Eye (tissue), 1 donor: ENCODE results near the gene KLHL8.
A peak's percentile ranks its signal among the peaks of the same experiment; 100 is the strongest.
"Not testable (repeated sequence)": the region's sequence is repeated elsewhere in the genome, so short reads cannot be mapped to it uniquely, and the experiment has no call there.

ENCODE experiments used
- DNase-seq: peaks from one replicate; pipeline ENCODE4 v3.0.0-alpha.2; 2015

The KLHL8 gene

GRCh38 chr4:87171944-87172343 lies 48.5 kb downstream of the KLHL8 start:
- DNase-seq: no peak

DNA sequence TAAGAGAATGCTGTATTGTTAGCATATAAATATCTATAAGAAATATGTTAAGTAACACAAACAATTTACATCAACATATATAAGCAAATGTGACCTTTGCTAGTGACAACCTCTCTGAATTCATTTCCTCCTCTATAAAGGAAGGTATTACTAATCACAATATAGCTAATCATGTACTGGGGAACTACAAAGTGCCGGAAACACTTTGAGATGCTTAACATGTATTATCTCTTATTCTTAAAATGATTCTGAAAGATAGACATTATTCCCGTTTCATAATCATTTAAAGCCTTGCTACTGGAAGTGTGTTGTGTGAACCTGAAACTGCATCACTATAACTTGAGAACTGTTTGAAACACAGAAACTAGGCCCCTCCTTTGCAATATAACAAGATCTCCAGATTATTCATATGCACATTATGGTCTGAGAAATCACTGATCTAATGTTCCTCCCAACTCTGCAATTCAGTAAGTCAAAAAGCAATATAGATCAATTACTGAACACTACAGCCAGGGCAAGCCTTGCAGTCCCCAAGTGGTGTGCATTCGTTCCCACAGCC lies 54.0 kb downstream of the KLHL8 start:
- no peak for DNase-seq

GRCh38 chr4:87165892-87166291 lies 54.5 kb downstream of the KLHL8 start:
- no peak for DNase-seq

GRCh38 chr4:87153078-87153870 lies 67.1 kb downstream of the KLHL8 start:
- DNase-seq: no peak

GRCh38 chr4:87152310-87153041 lies 67.9 kb downstream of the KLHL8 start:
- DNase-seq: no peak

GRCh38 chr4:87151730-87152129 lies 68.7 kb downstream of the KLHL8 start:
- DNase-seq: no peak

- peak; percentile 95 for DNase-seq
Measured at GRCh38 chr4:87150498-87151261, 69.7 kb downstream of the KLHL8 start.

GRCh38 chr4:87147116-87147515 lies 73.3 kb downstream of the KLHL8 start:
- DNase-seq: no peak

GRCh38 chr4:87145934-87146333 lies 74.5 kb downstream of the KLHL8 start:
- DNase-seq: not testable (repeated sequence)

DNA sequence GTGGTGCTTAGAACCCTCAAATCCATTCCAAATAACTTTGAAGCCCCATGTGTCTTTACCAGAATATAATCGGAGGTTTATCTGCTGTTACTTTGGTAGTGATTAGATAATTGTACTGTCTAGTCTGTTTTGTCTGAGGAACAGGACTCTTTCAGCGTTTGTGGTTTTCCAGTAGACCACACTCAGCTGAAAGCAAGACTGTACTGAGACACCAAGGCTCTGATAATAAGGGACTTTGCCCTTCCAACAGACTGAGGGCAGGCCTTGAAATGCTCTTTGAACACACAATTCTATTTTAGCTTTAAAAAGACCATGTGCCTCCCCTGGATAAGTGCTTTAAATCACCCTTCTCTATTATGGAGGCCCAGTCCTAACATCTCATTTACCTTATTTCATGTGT lies 76.1 kb downstream of the KLHL8 start:
- no peak for DNase-seq

DNA sequence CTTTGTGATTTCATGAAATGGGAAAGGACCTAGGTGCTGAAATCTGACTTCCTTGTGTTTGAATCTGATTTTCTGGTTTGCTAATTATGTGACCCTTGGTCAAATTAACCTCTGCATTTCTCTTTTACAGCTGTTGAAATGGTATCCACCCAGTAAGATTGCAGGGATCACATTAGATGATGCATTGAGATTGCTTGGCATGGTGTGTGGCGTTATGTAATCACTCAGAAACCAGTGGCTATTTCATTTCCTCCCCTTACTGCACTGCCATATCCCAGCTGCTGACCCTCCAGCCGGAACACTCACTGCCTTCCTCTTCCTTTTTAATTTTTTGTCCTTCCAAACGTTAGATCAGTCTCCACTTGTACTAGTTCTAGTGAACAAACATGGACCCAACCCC lies 79.0 kb downstream of the KLHL8 start:
- DNase-seq: no peak

DNA sequence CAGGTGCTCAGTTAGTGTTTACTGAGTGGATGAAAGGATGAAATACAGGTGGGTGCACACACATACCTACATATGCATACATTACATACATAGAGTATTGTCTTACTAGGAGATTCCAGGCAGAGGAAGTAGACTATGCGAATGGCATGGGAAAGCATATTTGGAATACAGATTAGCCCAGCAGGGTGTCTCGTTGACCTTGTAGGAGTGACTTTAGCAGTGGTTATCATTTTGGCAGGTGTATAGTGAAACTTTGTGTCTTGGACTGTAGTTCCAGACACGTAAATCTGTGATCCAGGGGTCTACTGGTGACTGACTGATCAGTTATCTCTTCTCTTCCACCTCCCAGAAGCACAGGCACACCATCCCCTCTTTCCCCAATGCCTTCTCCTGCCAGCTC lies 86.3 kb downstream of the KLHL8 start:
- no peak for DNase-seq

GRCh38 chr4:87133183-87133582 lies 87.2 kb downstream of the KLHL8 start:
- DNase-seq: no peak

DNA sequence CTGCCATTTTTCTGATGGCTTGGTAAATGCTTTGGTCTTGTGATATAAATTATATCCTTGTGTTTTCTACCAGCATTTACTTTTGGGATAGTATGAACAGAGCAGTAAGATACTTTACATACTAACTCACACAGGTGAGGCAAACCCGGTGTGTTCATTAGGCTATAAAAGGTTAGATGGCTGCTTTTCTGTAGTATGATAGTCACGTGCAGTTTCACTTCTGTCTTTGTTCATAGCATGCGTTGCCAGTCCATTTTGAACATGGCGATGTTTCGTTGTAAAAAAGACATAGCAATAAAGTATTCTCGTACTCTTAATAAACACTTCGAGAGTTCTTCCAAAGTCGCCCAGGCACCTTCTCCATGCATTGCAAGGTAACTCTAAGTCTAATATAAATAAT lies 88.4 kb downstream of the KLHL8 start:
- DNase-seq: no peak

GRCh38 chr4:87130985-87131703 lies 89.3 kb downstream of the KLHL8 start:
- DNase-seq: no peak

DNA sequence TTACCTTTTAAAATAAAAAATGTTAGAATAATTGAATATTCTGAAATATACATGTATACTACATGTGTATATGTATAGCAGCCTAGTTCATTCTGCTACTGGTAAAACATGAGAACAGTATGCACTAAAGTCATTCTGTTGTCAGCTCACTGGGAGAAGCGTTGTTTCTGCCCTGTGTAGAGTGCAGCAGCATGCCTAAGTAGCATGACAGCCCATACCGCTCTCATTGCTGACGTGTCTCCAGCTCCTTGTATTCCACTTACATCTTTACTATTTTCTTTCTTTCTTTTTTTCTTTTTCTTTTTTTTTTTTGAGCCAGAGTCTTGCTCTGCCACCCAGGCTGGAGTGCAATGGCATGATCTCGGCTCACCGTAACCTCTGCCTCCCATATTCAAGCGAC lies 90.7 kb downstream of the KLHL8 start:
- DNase-seq: no peak

GRCh38 chr4:87128006-87128705 lies 92.3 kb downstream of the KLHL8 start:
- no peak for DNase-seq

GRCh38 chr4:87126056-87126455 lies 94.4 kb downstream of the KLHL8 start:
- DNase-seq: no peak

DNA sequence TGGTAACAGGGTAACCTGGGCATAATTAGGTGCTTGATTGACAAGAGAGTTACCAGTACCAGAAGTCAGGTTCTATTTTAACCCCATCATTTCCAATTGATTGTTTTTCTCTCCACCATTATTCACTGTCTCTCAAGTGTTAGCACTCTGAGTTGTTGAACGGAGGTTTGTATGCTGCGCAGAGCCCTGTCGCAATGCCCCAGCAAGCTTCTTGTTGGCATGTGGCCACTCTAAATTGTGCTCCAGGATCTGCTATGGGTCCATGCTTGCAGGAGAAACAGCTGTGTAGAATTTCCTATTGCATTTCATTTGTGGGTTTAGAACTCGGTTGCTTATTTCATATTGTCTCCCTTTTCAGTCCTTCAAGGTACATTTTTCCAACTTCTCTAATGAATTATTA lies 98.2 kb downstream of the KLHL8 start:
- DNase-seq: no peak

DNA sequence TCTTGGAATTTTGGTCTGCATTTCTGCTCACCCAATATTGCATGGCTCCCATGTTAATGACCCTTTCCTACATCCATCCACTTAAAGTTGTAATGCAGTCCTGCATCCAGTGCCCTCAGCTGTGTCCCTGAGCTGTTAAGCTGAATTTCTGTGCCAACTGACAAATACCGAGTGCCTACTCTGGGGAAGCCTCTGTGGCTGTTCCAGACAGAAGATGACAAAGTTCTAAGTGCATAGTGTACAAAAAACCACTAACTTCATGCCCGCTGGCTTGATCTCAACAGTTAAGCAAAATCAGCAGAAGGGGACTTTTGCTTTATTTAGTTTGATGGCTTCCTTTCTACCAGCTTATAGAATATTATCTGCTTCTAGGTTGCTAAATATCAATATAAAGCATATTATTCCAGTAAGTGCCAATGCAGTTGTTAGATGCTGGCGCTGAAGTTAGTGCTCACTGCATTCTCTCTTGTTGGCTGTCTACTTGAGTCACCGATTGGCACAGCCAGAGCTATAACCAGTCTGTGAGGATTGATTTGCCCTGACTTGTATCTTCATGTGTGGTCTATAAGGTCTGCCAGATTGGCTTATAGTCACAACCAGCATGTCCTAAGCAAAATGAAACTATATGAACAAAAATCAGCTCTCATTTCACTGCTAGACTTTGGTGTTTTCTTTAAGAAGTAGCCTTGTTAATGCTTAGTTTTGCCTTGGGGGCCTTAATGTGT lies 98.9 kb downstream of the KLHL8 start:
- peak; percentile 39 for DNase-seq
